IPS-NIHi7 (cell line): ENCODE measurements around the gene PSME2.

Experiments used
- DNase-seq: peaks from one replicate; pipeline ENCODE4 v3.0.0; 2012; ENCODE audit warnings: mixed read lengths; ENCODE audit errors: extremely low spot score

PSME2 gene

GRCh38 chr14:24179961-24180796 is 33.8 kb upstream of the PSME2 start:
- no peak for DNase-seq

- DNase-seq, result no peak
These were observed 33.0 kb upstream of the PSME2 start for GRCh38 chr14:24179294-24179960.

GRCh38 chr14:24178399-24179178 is 32.2 kb upstream of the PSME2 start:
- no peak for DNase-seq

- DNase-seq, result no peak
These were observed 31.5 kb upstream of the PSME2 start for GRCh38 chr14:24177891-24178290.

- no peak for DNase-seq
These were observed 30.8 kb upstream of the PSME2 start for GRCh38 chr14:24177041-24177825.

GRCh38 chr14:24176599-24176998 is 30.2 kb upstream of the PSME2 start:
- DNase-seq, result no peak

- no peak for DNase-seq
These were observed 26.5 kb upstream of the PSME2 start for GRCh38 chr14:24172871-24173281.

GRCh38 chr14:24172261-24172860 is 26.0 kb upstream of the PSME2 start:
- DNase-seq, result no peak

- DNase-seq, result peak; percentile 99
These were observed 25.2 kb upstream of the PSME2 start, which contains the start of gene REC8 for GRCh38 chr14:24171422-24172260. TSS of gene REC8 (plus strand) at chr14:24172080. CDS start at chr14:24172553, 473 bp downstream.

- DNase-seq, result no peak
These were observed 21.2 kb upstream of the PSME2 start for GRCh38 chr14:24167469-24168114.

- no peak for DNase-seq
These were observed 19.4 kb upstream of the PSME2 start for GRCh38 chr14:24165785-24166184.

GRCh38 chr14:24164518-24164991 is 18.1 kb upstream of the PSME2 start:
- no peak for DNase-seq

- DNase-seq, result no peak
These were observed 15.7 kb upstream of the PSME2 start for GRCh38 chr14:24162093-24162492.

GRCh38 chr14:24160850-24161804 is 14.7 kb upstream of the PSME2 start, which contains the start of gene IRF9:
TSS of gene IRF9 (plus strand) at chr14:24161265. CDS start at chr14:24162145, 880 bp downstream.
- DNase-seq, result peak; percentile 95

GRCh38 chr14:24160499-24160849 is 14.1 kb upstream of the PSME2 start:
- DNase-seq, result no peak

GRCh38 chr14:24159777-24160498 is 13.5 kb upstream of the PSME2 start:
- no peak for DNase-seq

GRCh38 chr14:24157331-24157730 is 10.9 kb upstream of the PSME2 start:
- no peak for DNase-seq

- DNase-seq, result no peak
These were observed 10.4 kb upstream of the PSME2 start for GRCh38 chr14:24156840-24157239.
